Measurements from ENCODE around the gene ATCAY.

Gene ATCAY

GRCh38 chr19:3975637-3976087 is 95.2 kb downstream of the ATCAY start:
- no peak for DNase-seq

DNA sequence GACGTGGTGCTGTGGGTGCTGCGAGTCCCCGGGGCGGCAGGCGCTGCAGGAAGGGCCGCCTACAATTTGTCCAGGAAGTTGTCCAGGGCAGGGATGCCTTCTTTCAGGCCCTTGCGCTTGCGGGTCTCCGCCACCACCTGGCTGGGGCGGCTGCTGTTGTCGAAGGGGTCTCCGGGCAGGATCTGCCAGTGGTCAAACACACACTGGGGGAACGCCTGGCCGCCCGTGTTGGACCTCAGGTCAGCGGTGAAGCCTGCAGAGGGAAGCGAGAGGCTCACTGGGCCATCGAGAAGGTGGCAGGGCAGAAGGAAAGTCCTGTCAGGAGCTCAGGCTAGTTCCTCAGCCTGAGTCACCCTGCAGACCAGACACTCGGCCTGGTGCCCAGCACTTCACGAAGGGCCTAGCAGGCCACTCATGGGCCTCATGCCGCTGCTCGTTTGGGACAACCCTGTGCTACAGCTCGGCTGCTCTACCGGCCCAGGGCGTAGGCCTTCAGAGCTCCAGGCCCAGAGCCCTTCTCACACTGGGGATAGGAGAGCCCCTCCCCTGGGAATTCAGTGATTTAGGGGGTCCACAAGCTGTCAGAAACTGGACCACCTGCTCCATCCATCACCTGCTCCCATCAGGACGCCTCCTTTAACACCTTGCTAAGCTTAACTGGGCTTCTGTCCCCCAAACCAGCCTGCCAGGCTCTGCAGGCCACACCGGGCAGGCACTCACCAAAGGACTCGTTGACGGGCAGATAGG is 96.2 kb downstream of the ATCAY start:
- DNase-seq, result no peak

All from inflammatory macrophage treated with lipopolysaccharide for 4 hours (primary cell).